Measurements from ENCODE around the gene SERPINB1.

Gene SERPINB1

GRCh38 chr6:2871953-2872352 is 30.3 kb upstream of the SERPINB1 start:
- no peak overlapping the region for H3K9ac ChIP-seq (ENCODE audit: low read length)
- no peak overlapping the region for H2AFZ ChIP-seq (ENCODE audit: low read depth, low read length, severe bottlenecking)
- peaks cover 8% of the 10 kb centered on the region; the same call in 1 of the 2 replicates for H3K9me3 ChIP-seq (ENCODE audit: insufficient read depth, low read length)
- H3K4me2 ChIP-seq (ENCODE audit: low read depth, low read length, poor library complexity, severe bottlenecking), result no peak overlapping the region
- H3K4me3 ChIP-seq (ENCODE audit: insufficient read depth, low read length, poor library complexity, severe bottlenecking), result no peak overlapping the region
- H3K79me2 ChIP-seq (ENCODE audit: insufficient read depth, low read length), result no peaks in the 10 kb centered on the region
- H3K27ac ChIP-seq (ENCODE audit: low read depth, low read length), result no peak overlapping the region
- 0 out of 2 replicates have a peak, but pooled peaks cover 5% of the 10 kb centered on the region for H3F3A ChIP-seq (ENCODE audit: insufficient read depth)
- no peaks in the 10 kb centered on the region for H3K27me3 ChIP-seq (ENCODE audit: low read length)
- TF ChIP-seq EZH2phosphoT487 (conservative IDR thresholded peaks at IDR 0.05; ENCODE audit: low read length), result no peak
- no peaks in the 10 kb centered on the region; the same call in 1 of the 2 replicates for H3K36me3 ChIP-seq (ENCODE audit: low read length)
- H4K20me1 ChIP-seq (ENCODE audit: low read depth, low read length), result no peaks in the 10 kb centered on the region
- no peaks in the 10 kb centered on the region for H3K9me2 ChIP-seq (replicated peaks; ENCODE audit: insufficient read depth, low read length)

DNA sequence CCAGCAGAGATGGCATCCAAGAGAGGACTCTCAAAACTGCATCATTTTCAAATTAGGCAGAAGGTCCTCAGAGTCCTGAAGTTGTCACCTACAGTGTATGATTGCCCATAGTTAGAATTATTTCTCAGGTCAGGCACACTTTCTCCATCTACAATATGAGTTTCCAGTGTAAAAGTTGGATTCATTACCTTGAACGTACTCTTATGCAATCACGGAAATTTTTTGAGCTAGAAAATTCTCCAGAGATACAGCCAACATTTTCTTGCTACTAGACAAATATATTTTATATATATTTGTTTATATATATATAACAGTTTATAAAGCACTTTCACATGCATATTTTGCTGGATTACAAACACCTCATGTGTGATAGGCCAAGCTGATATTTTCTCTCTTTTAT is 29.4 kb upstream of the SERPINB1 start:
- no peak overlapping the region for H3K9ac ChIP-seq (ENCODE audit: low read length)

GRCh38 chr6:2870046-2870636 is 28.5 kb upstream of the SERPINB1 start:
- Histone ChIP-seq H4K20me1 (ENCODE audit: low read depth, low read length) (no peaks in the 10 kb centered on the region), H3K4me2 (ENCODE audit: low read depth, low read length, poor library complexity, severe bottlenecking) (no peak overlapping the region), H3K27ac (ENCODE audit: low read depth, low read length) (no peak overlapping the region), H3K36me3 (ENCODE audit: low read length) (no peaks in the 10 kb centered on the region; the same call in 1 of the 2 replicates), H3K9me3 (ENCODE audit: insufficient read depth, low read length) (peaks cover 8% of the 10 kb centered on the region; the same call in 1 of the 2 replicates), H3K27me3 (ENCODE audit: low read length) (no peaks in the 10 kb centered on the region), H2AFZ (ENCODE audit: low read depth, low read length, severe bottlenecking) (no peak overlapping the region), H3K9ac (ENCODE audit: low read length) (no peak overlapping the region), H3K4me3 (ENCODE audit: insufficient read depth, low read length, poor library complexity, severe bottlenecking) (no peak overlapping the region), H3K79me2 (ENCODE audit: insufficient read depth, low read length) (no peaks in the 10 kb centered on the region), H3F3A (ENCODE audit: insufficient read depth) (0 out of 2 replicates have a peak, but pooled peaks cover 5% of the 10 kb centered on the region), H3K9me2 (replicated peaks; ENCODE audit: insufficient read depth, low read length) (no peaks in the 10 kb centered on the region)
- TF ChIP-seq EZH2phosphoT487 (conservative IDR thresholded peaks at IDR 0.05; ENCODE audit: low read length), result no peak
- no peak for TF ChIP-seq CTCF (IDR thresholded peaks at IDR 0.05; ENCODE audit: insufficient read depth, low read length, poor library complexity, severe bottlenecking)

More for the DNA sequence above, 29.4 kb upstream of the SERPINB1 start:
- no peaks in the 10 kb centered on the region for H3K79me2 ChIP-seq (ENCODE audit: insufficient read depth, low read length)
- peaks cover 8% of the 10 kb centered on the region; the same call in 1 of the 2 replicates for H3K9me3 ChIP-seq (ENCODE audit: insufficient read depth, low read length)
- no peak overlapping the region for H3K27ac ChIP-seq (ENCODE audit: low read depth, low read length)
- no peaks in the 10 kb centered on the region for H3K9me2 ChIP-seq (replicated peaks; ENCODE audit: insufficient read depth, low read length)
- no peaks in the 10 kb centered on the region; the same call in 1 of the 2 replicates for H3K36me3 ChIP-seq (ENCODE audit: low read length)
- H3K4me3 ChIP-seq (ENCODE audit: insufficient read depth, low read length, poor library complexity, severe bottlenecking), result no peak overlapping the region
- no peak overlapping the region for H2AFZ ChIP-seq (ENCODE audit: low read depth, low read length, severe bottlenecking)
- H3F3A ChIP-seq (ENCODE audit: insufficient read depth), result 0 out of 2 replicates have a peak, but pooled peaks cover 5% of the 10 kb centered on the region
- H3K27me3 ChIP-seq (ENCODE audit: low read length), result no peaks in the 10 kb centered on the region
- H4K20me1 ChIP-seq (ENCODE audit: low read depth, low read length), result no peaks in the 10 kb centered on the region
- H3K4me2 ChIP-seq (ENCODE audit: low read depth, low read length, poor library complexity, severe bottlenecking), result no peak overlapping the region
- TF ChIP-seq EZH2phosphoT487 (conservative IDR thresholded peaks at IDR 0.05; ENCODE audit: low read length) (no peak), CTCF (IDR thresholded peaks at IDR 0.05; ENCODE audit: insufficient read depth, low read length, poor library complexity, severe bottlenecking) (no peak)

DNA sequence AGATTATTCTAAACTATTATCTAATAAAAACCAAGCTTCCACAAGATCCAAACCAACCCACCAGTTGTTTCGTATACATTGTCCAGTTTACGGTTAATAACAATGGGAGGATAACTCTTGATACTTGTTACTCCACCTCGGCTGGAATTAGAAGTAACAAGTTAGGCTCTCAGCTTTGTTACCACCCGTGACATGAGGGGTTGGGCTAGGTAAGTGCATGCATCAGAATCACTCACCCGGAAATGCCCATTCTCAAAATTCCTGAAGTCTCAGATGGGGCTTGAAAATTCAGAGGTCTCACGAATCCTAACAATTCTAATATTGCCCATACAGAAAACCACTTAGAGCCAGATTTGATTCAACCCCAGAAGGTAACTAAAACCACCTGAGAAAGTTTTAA is 27.0 kb upstream of the SERPINB1 start:
- TF ChIP-seq CTCF (IDR thresholded peaks at IDR 0.05; ENCODE audit: insufficient read depth, low read length, poor library complexity, severe bottlenecking), result no peak
- TF ChIP-seq EZH2phosphoT487 (conservative IDR thresholded peaks at IDR 0.05; ENCODE audit: low read length), result no peak

More for the DNA sequence above, 27.0 kb upstream of the SERPINB1 start:
- Histone ChIP-seq H3K27ac (ENCODE audit: low read depth, low read length) (no peak overlapping the region), H4K20me1 (ENCODE audit: low read depth, low read length) (no peaks in the 10 kb centered on the region), H3F3A (ENCODE audit: insufficient read depth) (peaks cover 16% of the 10 kb centered on the region), H3K27me3 (ENCODE audit: low read length) (no peaks in the 10 kb centered on the region), H3K4me3 (ENCODE audit: insufficient read depth, low read length, poor library complexity, severe bottlenecking) (no peak overlapping the region), H3K9ac (ENCODE audit: low read length) (no peak overlapping the region), H2AFZ (ENCODE audit: low read depth, low read length, severe bottlenecking) (no peak overlapping the region), H3K9me3 (ENCODE audit: insufficient read depth, low read length) (peaks cover 8% of the 10 kb centered on the region; the same call in 1 of the 2 replicates), H3K9me2 (replicated peaks; ENCODE audit: insufficient read depth, low read length) (no peaks in the 10 kb centered on the region), H3K4me2 (ENCODE audit: low read depth, low read length, poor library complexity, severe bottlenecking) (no peak overlapping the region), H3K79me2 (ENCODE audit: insufficient read depth, low read length) (no peaks in the 10 kb centered on the region), H3K36me3 (ENCODE audit: low read length) (no peaks in the 10 kb centered on the region; the same call in 1 of the 2 replicates)

Measured in SU-DHL-6 (cell line).